Glutamatergic neuron (in vitro differentiated cells): ENCODE measurements around the gene TPTE2. TPM values are rescaled to one million over a fixed set of nuclear protein-coding genes. Genes with fewer than 3 reads are reported as not detected.

Source experiments
- DNase-seq: peaks from one replicate; pipeline ENCODE4 v3.0.0; 2022
- H3K27ac Mint-ChIP-seq: one replicate; pipeline ENCODE4 v1.8.0; 2020; ENCODE audit warnings: mild to moderate bottlenecking, mixed read lengths, inconsistent platforms; ENCODE audit not compliant: unreplicated experiment
- H3K27me3 Mint-ChIP-seq: one replicate; pipeline ENCODE4 v1.8.0; 2020; ENCODE audit warnings: mild to moderate bottlenecking, moderate library complexity, mixed read lengths, inconsistent platforms; ENCODE audit not compliant: unreplicated experiment
- H3K36me3 Mint-ChIP-seq: one replicate; pipeline ENCODE4 v1.8.0; 2020; ENCODE audit warnings: mild to moderate bottlenecking, mixed read lengths, inconsistent platforms; ENCODE audit not compliant: unreplicated experiment
- H3K4me1 Mint-ChIP-seq: one replicate; pipeline ENCODE4 v1.8.0; 2020; ENCODE audit warnings: mild to moderate bottlenecking, low read depth, mixed read lengths, inconsistent platforms; ENCODE audit not compliant: unreplicated experiment
- H3K4me3 Mint-ChIP-seq: one replicate; pipeline ENCODE4 v1.8.0; 2020; ENCODE audit warnings: mild to moderate bottlenecking, mixed read lengths, inconsistent platforms; ENCODE audit not compliant: unreplicated experiment
- H3K9me3 Mint-ChIP-seq: one replicate; pipeline ENCODE4 v1.8.0; 2020; ENCODE audit warnings: mild to moderate bottlenecking, moderate library complexity, mixed read lengths, inconsistent platforms; ENCODE audit not compliant: unreplicated experiment
- CTCF ChIP-seq: fragments of 200-600 bp; sonication (generic); IDR thresholded peaks from one replicate; pipeline ENCODE4 v1.5.0; 2021; ENCODE audit not compliant: partially characterized antibody, unreplicated experiment
- total RNA-seq: library from RNA; stranded (reverse); fragmentation: NEBNext Ultra II Directional; extraction: Animal tissue kit (Norgen Biotek cat#: 25700); gene quantifications from one replicate; pipeline ENCODE4 v1.2.1, GENCODE V29; 2021; ENCODE audit not compliant: unreplicated experiment

The TPTE2 gene
- total RNA-seq, 1 donor from 2014 or later, result not detected

DNA sequence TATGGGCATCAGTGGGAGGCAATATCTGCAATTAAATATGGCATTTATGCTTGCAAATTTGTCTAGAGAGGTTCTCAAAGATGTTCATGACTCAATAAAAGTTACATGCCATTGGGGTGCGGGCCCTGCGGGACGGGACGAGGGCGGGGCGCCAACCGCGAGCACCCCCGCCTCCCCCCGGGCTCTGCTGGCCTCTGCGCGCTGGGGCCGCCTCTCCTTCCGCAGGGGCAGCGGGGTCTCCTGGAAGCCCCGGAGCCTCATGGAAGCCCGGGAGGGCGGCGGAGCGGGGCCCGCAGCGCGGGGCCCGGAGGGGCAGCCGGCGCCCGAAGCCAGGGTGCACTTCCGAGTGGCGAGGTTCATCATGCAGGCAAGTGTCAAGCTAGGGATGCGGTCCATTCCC is 179.2 kb downstream of the TPTE2 start:
- TF ChIP-seq CTCF, result no peak
- Mint-ChIP-seq H3K27me3 (no peaks in the 10 kb centered on the region), H3K4me3 (no peak overlapping the region), H3K9me3 (peaks cover 9% of the 10 kb centered on the region), H3K36me3 (peaks cover 5% of the 10 kb centered on the region), H3K4me1 (no peaks in the 10 kb centered on the region), H3K27ac (no peak overlapping the region)
- DNase-seq, result no peak

Other genes starting within 250 kb of the TPTE2 start
- 31.8 TPM for gene MPHOSPH8, start 72.1 kb upstream of the TPTE2 start, total RNA-seq
- 84.2 TPM for gene PSPC1, start 221.4 kb upstream of the TPTE2 start, total RNA-seq